ENCODE data around the gene SCARF1.

The SCARF1 gene

DNA sequence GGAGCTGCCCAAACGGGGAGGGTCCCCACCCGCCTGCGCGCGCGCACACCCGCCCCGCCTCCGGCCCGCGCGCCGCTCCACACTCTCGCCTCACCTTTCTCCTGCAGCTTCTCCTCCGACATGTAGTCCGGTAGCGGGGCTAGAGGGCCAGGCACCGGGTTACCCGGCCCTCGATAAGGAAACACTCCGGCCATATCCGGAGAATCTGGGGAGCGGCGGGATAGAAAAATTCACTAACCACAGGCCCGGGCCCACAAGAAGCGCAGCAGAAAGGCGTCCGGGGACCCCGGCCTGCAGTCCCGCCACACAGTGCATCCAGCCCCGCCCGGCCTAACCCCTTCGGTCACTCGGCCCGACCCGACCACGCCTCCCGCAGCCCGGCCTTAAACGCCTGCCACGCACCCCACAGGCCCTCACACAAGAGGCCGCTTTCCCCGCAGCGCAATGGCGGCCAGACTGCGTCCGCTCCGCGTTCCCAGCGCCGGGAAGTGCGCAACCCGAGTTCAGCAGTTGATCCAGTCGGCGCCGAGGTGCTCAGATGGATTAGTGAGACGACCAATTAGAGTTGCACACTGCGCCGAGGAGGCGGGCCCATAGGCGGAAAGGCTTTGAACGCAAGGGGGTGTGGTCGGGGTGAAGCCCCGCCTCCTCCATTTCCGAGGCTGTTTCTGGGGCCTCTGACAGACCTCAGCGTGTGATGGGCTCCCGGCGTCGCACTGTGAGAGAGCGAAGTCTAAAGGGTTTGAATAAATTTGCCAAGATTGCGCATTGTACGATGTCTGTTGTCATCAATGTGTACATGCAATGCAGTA is 39.1 kb upstream of the SCARF1 start, which contains the start of gene PRPF8 (continued):
- TF ChIP-seq AEBP2 (tag by site-specific recombination; IDR thresholded peaks at IDR 0.05; ENCODE audit: borderline replicate concordance) (no peak), SP3 (tag by site-specific recombination; IDR thresholded peaks at IDR 0.05) (peak; percentile 92), EGR2 (tag by site-specific recombination; IDR thresholded peaks at IDR 0.05; ENCODE audit: low read depth) (0 out of 2 replicates have a peak, but pooled peaks have one; percentile 8), ZNF629 (tag by site-specific recombination; IDR thresholded peaks at IDR 0.05) (peak; percentile 64), ZNF843 (tag by site-specific recombination; IDR thresholded peaks at IDR 0.05) (no peak), ZNF521 (tag by site-specific recombination; IDR thresholded peaks at IDR 0.05) (no peak), ZNF488 (tag by site-specific recombination; IDR thresholded peaks at IDR 0.05) (no peak), PRDM10 (tag by site-specific recombination; IDR thresholded peaks at IDR 0.05) (0 out of 2 replicates have a peak, but pooled peaks have one; percentile 19)

DNA sequence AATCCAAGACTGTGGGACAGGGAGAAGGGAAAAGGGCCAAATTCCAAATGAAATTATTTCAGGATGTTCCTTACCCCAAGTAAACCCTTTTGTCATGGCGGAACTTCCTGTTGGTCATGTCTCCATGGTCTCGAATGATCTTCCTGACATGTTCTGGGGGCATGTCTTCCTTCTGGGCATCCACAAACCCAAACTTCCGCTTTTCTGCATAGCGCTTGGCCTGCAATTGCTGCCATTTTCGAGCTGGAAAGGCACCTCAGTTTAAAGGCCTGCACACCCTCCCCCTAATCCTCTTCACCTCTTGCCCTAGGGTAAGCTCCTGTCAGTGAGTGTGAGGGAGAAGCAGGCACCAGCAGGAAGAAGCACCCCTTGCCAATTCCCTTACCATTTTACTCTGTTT is 37.9 kb upstream of the SCARF1 start:
- H3K9me3 ChIP-seq (ENCODE audit: control insufficient read depth, insufficient read depth, low read depth, low read length) = no peaks in the 10 kb centered on the region
- POLR2A ChIA-PET = interaction anchor here (0.6 to 3.4 kb wide), 18 partner anchors 8 to 362 kb away, joined by 3 to 45 read pairs (median 4); partner anchors contain the start of genes RILP and SLC43A2
- CTCF ChIA-PET = interaction anchor here (1.2 to 8.5 kb wide), 4 partner anchors 11 to 109 kb away, joined by 4 to 66 read pairs (median 8); no protein-coding TSS in a partner anchor
- H3K27ac ChIP-seq (ENCODE audit: extremely low read depth, low read depth, low read length) = 0 out of 2 replicates have a peak overlapping the region, but pooled peaks have one; percentile 36
- H3K4me1 ChIP-seq (ENCODE audit: control insufficient read depth, insufficient read depth, low read length) = peaks cover 10% of the 10 kb centered on the region; the same call in 1 of the 2 replicates
- H3K36me3 ChIP-seq (ENCODE audit: control insufficient read depth in 2 of 2, insufficient read depth in 1 of 2, low read length in 2 of 2) = peaks cover 50 to 53% of the 10 kb centered on the region in 2 experiments
- H3K4me3 ChIP-seq (ENCODE audit: low read depth, low read length) = peak overlapping the region; percentile 99
- no peak for TF ChIP-seq SETDB1 (IDR thresholded peaks at IDR 0.05; ENCODE audit: insufficient read length, low read length)
- no peak for TF ChIP-seq ZNF175 (tag by site-specific recombination; IDR thresholded peaks at IDR 0.05)
- TF ChIP-seq INSM2 (tag by site-specific recombination; IDR thresholded peaks at IDR 0.05) = no peak
- no peak for TF ChIP-seq ZNF664 (tag by site-specific recombination; IDR thresholded peaks at IDR 0.05)
- TF ChIP-seq, protein P1, sequence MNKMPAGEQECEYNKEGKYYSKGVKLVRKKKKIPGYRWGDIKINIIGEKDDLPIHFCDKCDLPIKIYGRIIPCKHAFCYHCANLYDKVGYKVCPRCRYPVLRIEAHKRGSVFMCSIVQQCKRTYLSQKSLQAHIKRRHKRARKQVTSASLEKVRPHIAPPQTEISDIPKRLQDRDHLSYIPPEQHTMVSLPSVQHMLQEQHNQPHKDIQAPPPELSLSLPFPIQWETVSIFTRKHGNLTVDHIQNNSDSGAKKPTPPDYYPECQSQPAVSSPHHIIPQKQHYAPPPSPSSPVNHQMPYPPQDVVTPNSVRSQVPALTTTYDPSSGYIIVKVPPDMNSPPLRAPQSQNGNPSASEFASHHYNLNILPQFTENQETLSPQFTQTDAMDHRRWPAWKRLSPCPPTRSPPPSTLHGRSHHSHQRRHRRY (tag by site-specific recombination; IDR thresholded peaks at IDR 0.05) = no peak
- no peak for TF ChIP-seq SP3 (tag by site-specific recombination; IDR thresholded peaks at IDR 0.05)
- TF ChIP-seq MEIS1 (CRISPR knock-in tag; IDR thresholded peaks at IDR 0.05; ENCODE audit: borderline replicate concordance) = no peak
- no peak for TF ChIP-seq ZNF658 (tag by site-specific recombination; IDR thresholded peaks at IDR 0.05)
- TF ChIP-seq, protein P2, sequence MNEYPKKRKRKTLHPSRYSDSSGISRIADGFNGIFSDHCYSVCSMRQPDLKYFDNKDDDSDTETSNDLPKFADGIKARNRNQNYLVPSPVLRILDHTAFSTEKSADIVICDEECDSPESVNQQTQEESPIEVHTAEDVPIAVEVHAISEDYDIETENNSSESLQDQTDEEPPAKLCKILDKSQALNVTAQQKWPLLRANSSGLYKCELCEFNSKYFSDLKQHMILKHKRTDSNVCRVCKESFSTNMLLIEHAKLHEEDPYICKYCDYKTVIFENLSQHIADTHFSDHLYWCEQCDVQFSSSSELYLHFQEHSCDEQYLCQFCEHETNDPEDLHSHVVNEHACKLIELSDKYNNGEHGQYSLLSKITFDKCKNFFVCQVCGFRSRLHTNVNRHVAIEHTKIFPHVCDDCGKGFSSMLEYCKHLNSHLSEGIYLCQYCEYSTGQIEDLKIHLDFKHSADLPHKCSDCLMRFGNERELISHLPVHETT (tag by site-specific recombination; IDR thresholded peaks at IDR 0.05) = no peak
- TF ChIP-seq, protein P3, sequence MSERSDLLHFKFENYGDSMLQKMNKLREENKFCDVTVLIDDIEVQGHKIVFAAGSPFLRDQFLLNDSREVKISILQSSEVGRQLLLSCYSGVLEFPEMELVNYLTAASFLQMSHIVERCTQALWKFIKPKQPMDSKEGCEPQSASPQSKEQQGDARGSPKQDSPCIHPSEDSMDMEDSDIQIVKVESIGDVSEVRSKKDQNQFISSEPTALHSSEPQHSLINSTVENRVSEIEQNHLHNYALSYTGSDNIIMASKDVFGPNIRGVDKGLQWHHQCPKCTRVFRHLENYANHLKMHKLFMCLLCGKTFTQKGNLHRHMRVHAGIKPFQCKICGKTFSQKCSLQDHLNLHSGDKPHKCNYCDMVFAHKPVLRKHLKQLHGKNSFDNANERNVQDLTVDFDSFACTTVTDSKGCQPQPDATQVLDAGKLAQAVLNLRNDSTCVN (tag by site-specific recombination; optimal IDR thresholded peaks at IDR 0.05) = no peak
- TF ChIP-seq, protein P4, sequence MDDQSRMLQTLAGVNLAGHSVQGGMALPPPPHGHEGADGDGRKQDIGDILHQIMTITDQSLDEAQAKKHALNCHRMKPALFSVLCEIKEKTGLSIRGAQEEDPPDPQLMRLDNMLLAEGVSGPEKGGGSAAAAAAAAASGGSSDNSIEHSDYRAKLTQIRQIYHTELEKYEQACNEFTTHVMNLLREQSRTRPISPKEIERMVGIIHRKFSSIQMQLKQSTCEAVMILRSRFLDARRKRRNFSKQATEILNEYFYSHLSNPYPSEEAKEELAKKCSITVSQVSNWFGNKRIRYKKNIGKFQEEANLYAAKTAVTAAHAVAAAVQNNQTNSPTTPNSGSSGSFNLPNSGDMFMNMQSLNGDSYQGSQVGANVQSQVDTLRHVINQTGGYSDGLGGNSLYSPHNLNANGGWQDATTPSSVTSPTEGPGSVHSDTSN (CRISPR knock-in tag; IDR thresholded peaks at IDR 0.05) = no peak
- no peak for TF ChIP-seq REPIN1 (tag by site-specific recombination; IDR thresholded peaks at IDR 0.05; ENCODE audit: low read depth)
- TF ChIP-seq OVOL3 (tag by site-specific recombination; IDR thresholded peaks at IDR 0.05) = no peak
- TF ChIP-seq ZNF596 (tag by site-specific recombination; IDR thresholded peaks at IDR 0.05) = no peak
